SU-DHL-6 (cell line): ENCODE results near the gene CD83.

Experiments used
- CTCF ChIP-seq: fragments of 200-600 bp; sonication (generic); IDR thresholded peaks from one replicate; pipeline ENCODE4 v1.5.1; 2017; ENCODE audit warnings: antibody characterized with exemption, mild to moderate bottlenecking, low read length, moderate library complexity; ENCODE audit not compliant: insufficient read depth, poor library complexity, severe bottlenecking
- EZH2phosphoT487 ChIP-seq: fragments of 200-600 bp; sonication (generic), shearing (Covaris generic); conservative IDR thresholded peaks from 2 replicates; pipeline ENCODE4 v1.6.1; 2018; ENCODE audit warnings: mild to moderate bottlenecking, antibody characterized with exemption, low read length, moderate library complexity, mixed read lengths

- no peak for TF ChIP-seq CTCF
- TF ChIP-seq EZH2phosphoT487 = no peak
These were observed 23.9 kb downstream of the CD83 start for GRCh38 chr6:14141351-14142062.
